OCI-LY7 (cell line): ENCODE data around the gene KRT17. TPM values are rescaled to one million over a fixed set of nuclear protein-coding genes. Genes with fewer than 3 reads are reported as not detected.
"Not testable (repeated sequence)": the region's sequence is repeated elsewhere in the genome, so short reads cannot be mapped to it uniquely, and the experiment has no call there.

Source experiments
- BruUV-seq: library from RNA; stranded (reverse); fragments of 400-500 nt; replicated peaks from 2 replicates; lab custom pipeline; 2021; lab: Mats Ljungman, UMichigan
- CTCF ChIA-PET: fragments of 300-600 bp; sonication (Branson Sonifier 250); formaldehyde crosslinking; loops from one replicate; lab custom pipeline; 2022; ENCODE audit warnings: antibody characterized with exemption; ENCODE audit not compliant: unreplicated experiment; lab: Charles Lee
- POLR2A ChIA-PET: fragments of 300-600 bp; sonication (Branson Sonifier 250); formaldehyde crosslinking; loops from one replicate; lab custom pipeline; 2022; ENCODE audit warnings: antibody characterized with exemption; lab: Charles Lee
- DNase-seq: peaks from one replicate; pipeline ENCODE4 v3.0.0-alpha.2; 2015; ENCODE audit warnings: low spot score
- H2AFZ ChIP-seq: fragments of 200-600 bp; sonication (generic), shearing (Covaris generic); 2 replicates; pipeline ENCODE4 v1.6.1; 2014; ENCODE audit warnings: mild to moderate bottlenecking, antibody characterized with exemption, low read length, moderate library complexity
- H3K27ac ChIP-seq: fragments of 200-600 bp; sonication (generic); 2 replicates; pipeline ENCODE4 v1.5.1; 2014; ENCODE audit warnings: mixed run types, low read depth, mild to moderate bottlenecking, moderate library complexity, low read length, inconsistent platforms; ENCODE audit not compliant: poor library complexity, severe bottlenecking
- H3K36me3 ChIP-seq: fragments of 200-600 bp; sonication (generic); 2 replicates; pipeline ENCODE4 v1.6.1; 2014; ENCODE audit warnings: mild to moderate bottlenecking, antibody characterized with exemption, low read length, moderate library complexity, mixed read lengths; ENCODE audit not compliant: insufficient read depth
- H3K4me1 ChIP-seq: fragments of 200-600 bp; sonication (generic); 2 replicates; pipeline ENCODE4 v1.5.1; 2014; ENCODE audit warnings: mild to moderate bottlenecking, low read length; ENCODE audit not compliant: insufficient read depth, poor library complexity, severe bottlenecking
- H3K4me2 ChIP-seq: fragments of 200-600 bp; sonication (generic); 2 replicates; pipeline ENCODE4 v1.6.1; 2014; ENCODE audit warnings: mild to moderate bottlenecking, low read length
- H3K4me3 ChIP-seq: fragments of 200-600 bp; sonication (generic); 2 replicates; pipeline ENCODE4 v1.5.1; 2014; ENCODE audit warnings: mild to moderate bottlenecking, low read depth, low read length; ENCODE audit not compliant: poor library complexity, severe bottlenecking
- H3K79me2 ChIP-seq: fragments of 200-600 bp; sonication (generic); 2 replicates; pipeline ENCODE4 v1.6.1; 2016; ENCODE audit warnings: low read depth, mild to moderate bottlenecking, low read length, moderate library complexity, mixed read lengths; ENCODE audit not compliant: insufficient read depth
- H3K9me2 ChIP-seq: fragments of 200-600 bp; sonication (generic); 2 replicates; pipeline ENCODE4 v1.6.1; 2016; ENCODE audit warnings: mild to moderate bottlenecking, low read length, mixed read lengths; ENCODE audit not compliant: insufficient read depth
- H3K9me3 ChIP-seq: fragments of 200-600 bp; sonication (generic); 2 replicates; pipeline ENCODE4 v1.6.1; 2014; ENCODE audit warnings: mild to moderate bottlenecking, mixed run types, low read length, mixed read lengths
- H4K20me1 ChIP-seq: fragments of 200-600 bp; sonication (generic); 2 replicates; pipeline ENCODE4 v1.6.1; 2014; ENCODE audit warnings: mild to moderate bottlenecking, antibody characterized with exemption, low read length, moderate library complexity, mixed read lengths; ENCODE audit not compliant: insufficient read depth
- EZH2phosphoT487 ChIP-seq: fragments of 200-600 bp; sonication (generic); IDR thresholded peaks from 2 replicates; pipeline ENCODE4 v1.6.1; 2018; ENCODE audit warnings: low read depth, borderline replicate concordance, mild to moderate bottlenecking, mixed run types, antibody characterized with exemption, low read length, moderate library complexity, mixed read lengths
- intact Hi-C: fragments of 100-400 bp; cut with micrococcal nuclease; formaldehyde crosslinking; loops from one replicate; pipeline ENCODE4 v1.10.0; 2022; ENCODE audit not compliant: unreplicated experiment
- total RNA-seq, 2 experiments: library from RNA; depleted of rRNA in 1 of 2; stranded (reverse); fragments of >200 nt in 1 of 2; shearing (Covaris generic) in 1 of 2; gene quantifications; 2 replicates each; pipeline ENCODE4 v1.2.3, GENCODE V29; 2014 to 2022
- TF ChIP-seq, protein P1 (sequence below): fragments of 200-600 bp; sonication (generic); conservative IDR thresholded peaks from 2 replicates; pipeline ENCODE4 v1.5.1; 2014; ENCODE audit warnings: mild to moderate bottlenecking, antibody characterized with exemption, low read length, moderate library complexity, mixed read lengths

KRT17 gene
- total RNA-seq, 2 experiments from 2014 or later: 2.1 TPM; not detected in 1

DNA sequence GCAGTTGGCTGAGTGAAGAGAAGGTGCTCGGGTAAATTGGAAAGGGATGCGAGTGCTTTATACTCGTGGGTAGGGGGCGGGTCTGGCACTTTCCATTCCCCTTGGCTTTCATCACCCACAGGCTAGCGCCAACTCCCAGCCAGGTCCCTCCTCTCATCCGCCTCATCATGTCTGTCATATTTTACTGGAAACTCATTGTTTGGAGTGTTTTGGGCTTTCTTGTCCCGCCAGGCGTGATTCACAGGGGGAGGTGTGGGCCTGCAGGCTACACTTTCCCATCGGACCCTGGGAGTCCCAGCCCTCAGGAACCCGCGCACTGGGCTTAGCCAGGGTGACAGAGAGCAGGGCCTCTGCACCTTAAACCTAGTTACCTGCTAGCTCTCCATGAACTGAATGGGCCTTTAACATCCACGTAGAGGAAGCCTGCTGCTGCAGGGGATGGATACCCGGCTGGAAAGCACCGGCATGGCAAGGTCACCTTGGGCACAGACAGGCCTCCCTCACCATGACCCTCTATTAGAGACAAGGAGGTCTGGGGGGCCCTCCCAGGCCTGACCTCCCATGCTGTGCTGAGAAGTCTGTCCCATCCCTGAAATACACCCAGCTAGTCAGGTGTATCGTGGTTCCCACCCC lies 37.4 kb downstream of the KRT17 start, which contains the start of gene KRT14:
KRT14 (minus strand) TSS at position 33 of the 633 bp plus-strand sequence. CDS start 61 bp downstream, outside the sequence.
- H2AFZ ChIP-seq: no peak within 1 kb of the TSS
- DNase-seq: no peak
- POLR2A ChIA-PET: no interaction called here
- no TSS peak for BruUV-seq
- H3K36me3 ChIP-seq: no peaks in the 10 kb centered on the region
- H3K4me3 ChIP-seq: no peak within 1 kb of the TSS
- TF ChIP-seq EZH2phosphoT487: no peak
- TF ChIP-seq, protein P1, sequence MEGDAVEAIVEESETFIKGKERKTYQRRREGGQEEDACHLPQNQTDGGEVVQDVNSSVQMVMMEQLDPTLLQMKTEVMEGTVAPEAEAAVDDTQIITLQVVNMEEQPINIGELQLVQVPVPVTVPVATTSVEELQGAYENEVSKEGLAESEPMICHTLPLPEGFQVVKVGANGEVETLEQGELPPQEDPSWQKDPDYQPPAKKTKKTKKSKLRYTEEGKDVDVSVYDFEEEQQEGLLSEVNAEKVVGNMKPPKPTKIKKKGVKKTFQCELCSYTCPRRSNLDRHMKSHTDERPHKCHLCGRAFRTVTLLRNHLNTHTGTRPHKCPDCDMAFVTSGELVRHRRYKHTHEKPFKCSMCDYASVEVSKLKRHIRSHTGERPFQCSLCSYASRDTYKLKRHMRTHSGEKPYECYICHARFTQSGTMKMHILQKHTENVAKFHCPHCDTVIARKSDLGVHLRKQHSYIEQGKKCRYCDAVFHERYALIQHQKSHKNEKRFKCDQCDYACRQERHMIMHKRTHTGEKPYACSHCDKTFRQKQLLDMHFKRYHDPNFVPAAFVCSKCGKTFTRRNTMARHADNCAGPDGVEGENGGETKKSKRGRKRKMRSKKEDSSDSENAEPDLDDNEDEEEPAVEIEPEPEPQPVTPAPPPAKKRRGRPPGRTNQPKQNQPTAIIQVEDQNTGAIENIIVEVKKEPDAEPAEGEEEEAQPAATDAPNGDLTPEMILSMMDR: no peak
- H3K4me2 ChIP-seq: no peak within 1 kb of the TSS
- no peak within 1 kb of the TSS for H3K27ac ChIP-seq
- H3K9me3 ChIP-seq: no peaks in the 10 kb centered on the region
- no peaks in the 10 kb centered on the region for H4K20me1 ChIP-seq
- no peaks in the 10 kb centered on the region for H3K9me2 ChIP-seq
- intact Hi-C loops: no loop called here
- CTCF ChIA-PET: no interaction called here
- no peaks in the 10 kb centered on the region for H3K79me2 ChIP-seq
- H3K4me1 ChIP-seq: no peaks in the 10 kb centered on the region

DNA sequence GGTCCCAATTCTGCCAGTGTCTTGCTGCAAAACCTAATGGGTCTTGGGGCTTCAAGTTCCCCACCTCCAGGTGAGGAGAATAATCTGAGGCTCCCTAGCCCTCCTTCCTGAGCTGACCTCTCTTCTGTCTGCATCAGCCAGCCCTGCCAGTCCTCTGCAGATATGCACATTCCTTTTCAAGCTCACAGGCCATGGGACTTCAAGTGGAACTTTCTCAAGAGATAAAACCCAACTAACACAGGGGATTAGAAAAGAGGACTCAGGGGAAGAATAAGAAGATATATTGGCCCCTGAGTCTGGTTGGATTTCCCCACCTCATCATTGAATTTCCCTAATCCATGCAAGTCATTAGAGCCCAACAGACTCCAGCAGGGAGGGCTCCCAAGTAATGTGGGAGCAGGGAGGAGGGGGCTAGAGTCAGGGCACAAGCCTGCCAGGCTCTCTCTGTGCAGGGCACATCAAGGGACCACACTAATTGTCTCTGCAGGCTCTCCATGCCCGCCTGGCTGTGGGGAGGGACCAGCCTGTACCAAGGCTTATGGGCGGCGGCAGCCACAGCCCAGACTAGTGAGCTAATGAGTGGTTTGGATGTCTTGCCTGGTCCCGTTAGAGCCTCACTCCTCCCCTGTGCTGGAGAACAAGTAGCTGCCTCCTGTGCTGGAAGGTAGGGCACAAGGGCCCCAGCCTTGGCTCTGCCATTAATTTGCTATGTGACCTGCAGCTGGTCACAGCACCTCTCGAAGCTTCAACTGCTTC lies 38.9 kb downstream of the KRT17 start:
- H3K9me2 ChIP-seq: no peaks in the 10 kb centered on the region
- H2AFZ ChIP-seq: no peak overlapping the region
- POLR2A ChIA-PET: no interaction called here
- no peaks in the 10 kb centered on the region for H3K9me3 ChIP-seq
- H3K4me2 ChIP-seq: no peak overlapping the region
- no peaks in the 10 kb centered on the region for H3K4me1 ChIP-seq
- H3K27ac ChIP-seq: no peak overlapping the region
- DNase-seq: no peak
- no peak overlapping the region for H3K4me3 ChIP-seq
- BruUV-seq: no TSS peak
- intact Hi-C loops: no loop called here
- TF ChIP-seq EZH2phosphoT487: no peak
- TF ChIP-seq, protein P1: no peak
- H3K79me2 ChIP-seq: no peaks in the 10 kb centered on the region
- no peaks in the 10 kb centered on the region for H4K20me1 ChIP-seq
- CTCF ChIA-PET: no interaction called here
- no peaks in the 10 kb centered on the region for H3K36me3 ChIP-seq

DNA sequence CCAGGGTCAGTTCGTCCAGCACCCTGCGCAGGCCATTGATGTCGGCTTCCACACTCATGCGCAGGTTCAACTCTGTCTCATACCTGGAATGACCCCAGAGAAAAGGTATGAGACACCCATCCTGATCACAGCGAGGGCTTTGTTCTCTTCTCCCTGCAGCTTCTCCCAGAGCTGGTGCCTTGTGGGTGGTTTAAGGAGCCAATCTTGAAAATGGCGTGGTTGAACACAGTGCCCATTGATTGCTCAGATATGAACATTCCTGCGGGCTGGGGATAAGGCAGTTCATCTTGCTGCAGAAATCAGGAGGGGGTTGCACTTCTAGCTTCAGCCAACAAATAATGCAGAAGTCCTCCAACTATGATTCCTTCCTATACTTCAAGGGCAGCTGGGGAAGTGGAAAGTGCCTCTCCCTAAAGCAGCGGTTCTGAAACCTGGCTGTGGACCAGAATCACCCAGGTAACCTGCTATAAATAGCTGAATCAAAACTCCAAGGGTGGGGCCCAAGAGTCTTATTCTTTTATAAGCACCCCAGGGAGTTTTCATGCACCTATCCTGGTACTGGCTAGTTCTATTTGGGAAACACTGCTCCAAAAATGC lies 39.9 kb downstream of the KRT17 start:
- intact Hi-C loops, H2AFZ ChIP-seq, BruUV-seq, H3K4me3 ChIP-seq, H3K79me2 ChIP-seq, H3K4me1 ChIP-seq, H3K9me2 ChIP-seq, H3K9me3 ChIP-seq, H3K4me2 ChIP-seq, H4K20me1 ChIP-seq, H3K27ac ChIP-seq, H3K36me3 ChIP-seq, DNase-seq, POLR2A ChIA-PET: not testable (repeated sequence)
- CTCF ChIA-PET: interaction anchor here (0.7 kb wide), 1 partner anchor 205 kb away, joined by 4 read pairs; no protein-coding TSS in a partner anchor
